ENCODE measurements around the gene EP400. TPM values are rescaled to one million over a fixed set of nuclear protein-coding genes. Genes with fewer than 3 reads are reported as not detected.
"Not testable (repeated sequence)": the region's sequence is repeated elsewhere in the genome, so short reads cannot be mapped to it uniquely, and the experiment has no call there.

Gene EP400
- total and polyA plus RNA-seq, 5 donors, result 10.1 to 21.6 (median 16.5) TPM

- no peak overlapping the region for H3K4me3 ChIP-seq (ENCODE audit: low read length)
- H3K27ac ChIP-seq (ENCODE audit: low read length), result no peak overlapping the region
- intact Hi-C loops (cut with DNase I), result loop anchor here in 1 of 4 donors (10.0 kb wide), 1 partner anchor 368 kb away; no protein-coding TSS in a partner anchor
- no peaks in the 10 kb centered on the region for H3K9me3 ChIP-seq (ENCODE audit: control insufficient read depth, low read length)
- no peak for DNase-seq
- ATAC-seq, result no peak
- WGBS, result 96% methylated on average over 6 of the region's 6 CpGs
- H3K27me3 ChIP-seq (ENCODE audit: control insufficient read depth, insufficient read depth), result no peaks in the 10 kb centered on the region
- H3K4me1 ChIP-seq (ENCODE audit: control insufficient read depth, insufficient read depth, low read length), result no peaks in the 10 kb centered on the region
Measured at GRCh38 chr12:131983026-131983425, 33.3 kb downstream of the EP400 start.

GRCh38 chr12:131983554-131983953 lies 33.8 kb downstream of the EP400 start:
- Histone ChIP-seq H3K4me3 (ENCODE audit: low read length) (no peak overlapping the region), H3K27ac (ENCODE audit: low read length) (no peak overlapping the region), H3K9me3 (ENCODE audit: control insufficient read depth, low read length) (no peaks in the 10 kb centered on the region), H3K27me3 (ENCODE audit: control insufficient read depth, insufficient read depth) (no peaks in the 10 kb centered on the region), H3K4me1 (ENCODE audit: control insufficient read depth, insufficient read depth, low read length) (no peaks in the 10 kb centered on the region)
- intact Hi-C loops (cut with DNase I), result loop anchor here in 1 of 4 donors (10.0 kb wide), 1 partner anchor 369 kb away; no protein-coding TSS in a partner anchor
- 86% methylated on average over 6 of the region's 6 CpGs for WGBS
- no peak for DNase-seq
- ATAC-seq, result no peak

GRCh38 chr12:131984334-131984733 lies 34.6 kb downstream of the EP400 start:
- Histone ChIP-seq H3K27ac (ENCODE audit: low read length) (no peak overlapping the region), H3K27me3 (ENCODE audit: control insufficient read depth, insufficient read depth) (no peaks in the 10 kb centered on the region), H3K4me3 (ENCODE audit: low read length) (no peak overlapping the region), H3K9me3 (ENCODE audit: control insufficient read depth, low read length) (no peaks in the 10 kb centered on the region), H3K4me1 (ENCODE audit: control insufficient read depth, insufficient read depth, low read length) (no peaks in the 10 kb centered on the region)
- intact Hi-C loops (cut with DNase I), result loop anchor here in 1 of 4 donors (10.0 kb wide), 1 partner anchor 370 kb away; no protein-coding TSS in a partner anchor
- DNase-seq (no peak), ATAC-seq (no peak)
- 87% methylated on average over 3 of the region's 3 CpGs for WGBS

GRCh38 chr12:131985510-131985875 lies 35.8 kb downstream of the EP400 start:
- intact Hi-C loops (cut with DNase I), result loop anchor here in 1 of 4 donors (10.0 kb wide), 1 partner anchor 371 kb away; no protein-coding TSS in a partner anchor
- H3K27me3 ChIP-seq (ENCODE audit: control insufficient read depth, insufficient read depth); H3K4me1 ChIP-seq (ENCODE audit: control insufficient read depth, insufficient read depth, low read length); H3K9me3 ChIP-seq (ENCODE audit: control insufficient read depth, low read length); H3K27ac ChIP-seq (ENCODE audit: low read length); H3K4me3 ChIP-seq (ENCODE audit: low read length); ATAC-seq; DNase-seq: not testable (repeated sequence)
- 86% methylated on average over 11 of the region's 11 CpGs for WGBS

- DNase-seq, result no peak
- Histone ChIP-seq H3K27me3 (ENCODE audit: control insufficient read depth, insufficient read depth) (no peaks in the 10 kb centered on the region), H3K4me3 (ENCODE audit: low read length) (no peak overlapping the region), H3K4me1 (ENCODE audit: control insufficient read depth, insufficient read depth, low read length) (no peaks in the 10 kb centered on the region), H3K9me3 (ENCODE audit: control insufficient read depth, low read length) (no peaks in the 10 kb centered on the region), H3K27ac (ENCODE audit: low read length) (no peak overlapping the region)
- intact Hi-C loops (cut with DNase I), result loop anchor here in 1 of 4 donors (10.0 kb wide), 1 partner anchor 372 kb away; no protein-coding TSS in a partner anchor
- no peak for ATAC-seq
- WGBS, result 94% methylated on average over 17 of the region's 17 CpGs
Measured at GRCh38 chr12:131986361-131986760, 36.6 kb downstream of the EP400 start.

- Histone ChIP-seq H3K9me3 (ENCODE audit: control insufficient read depth, low read length) (no peaks in the 10 kb centered on the region), H3K27me3 (ENCODE audit: control insufficient read depth, insufficient read depth) (no peaks in the 10 kb centered on the region), H3K27ac (ENCODE audit: low read length) (no peak overlapping the region), H3K4me3 (ENCODE audit: low read length) (no peak overlapping the region), H3K4me1 (ENCODE audit: control insufficient read depth, insufficient read depth, low read length) (no peaks in the 10 kb centered on the region)
- DNase-seq, result no peak
- intact Hi-C loops (cut with DNase I), result loop anchor here in 1 of 4 donors (10.0 kb wide), 1 partner anchor 372 kb away; no protein-coding TSS in a partner anchor
- no peak for ATAC-seq
- 84% methylated on average over 5 of the region's 5 CpGs for WGBS
Measured at GRCh38 chr12:131986910-131987309, 37.2 kb downstream of the EP400 start.

GRCh38 chr12:131987552-131987951 lies 37.8 kb downstream of the EP400 start:
- Histone ChIP-seq H3K4me3 (ENCODE audit: low read length) (no peak overlapping the region), H3K27ac (ENCODE audit: low read length) (no peak overlapping the region), H3K4me1 (ENCODE audit: control insufficient read depth, insufficient read depth, low read length) (no peaks in the 10 kb centered on the region), H3K9me3 (ENCODE audit: control insufficient read depth, low read length) (no peaks in the 10 kb centered on the region), H3K27me3 (ENCODE audit: control insufficient read depth, insufficient read depth) (no peaks in the 10 kb centered on the region)
- no peak for ATAC-seq
- intact Hi-C loops (cut with DNase I), result loop anchor here in 1 of 4 donors (10.0 kb wide), 1 partner anchor 373 kb away; no protein-coding TSS in a partner anchor
- DNase-seq, result no peak
- WGBS, result 95% methylated on average over 8 of the region's 8 CpGs

- ATAC-seq (peak; percentile 37 to 61), DNase-seq (peak in 2 of 3 donors; percentile 21 to 62)
- Histone ChIP-seq H3K9me3 (ENCODE audit: control insufficient read depth, low read length) (no peaks in the 10 kb centered on the region), H3K27ac (ENCODE audit: low read length) (no peak overlapping the region), H3K4me1 (ENCODE audit: control insufficient read depth, insufficient read depth, low read length) (no peaks in the 10 kb centered on the region), H3K4me3 (ENCODE audit: low read length) (no peak overlapping the region), H3K27me3 (ENCODE audit: control insufficient read depth, insufficient read depth) (no peaks in the 10 kb centered on the region)
- intact Hi-C loops (cut with DNase I), result loop anchor here in 1 of 4 donors (10.0 kb wide), 1 partner anchor 373 kb away; no protein-coding TSS in a partner anchor
- WGBS, result 65% methylated on average over 8 of the region's 8 CpGs
Measured at GRCh38 chr12:131988054-131988796, 38.5 kb downstream of the EP400 start.

GRCh38 chr12:131989021-131989420 lies 39.3 kb downstream of the EP400 start:
- intact Hi-C loops (cut with DNase I), result loop anchor here in 1 of 4 donors (10.0 kb wide), 1 partner anchor 374 kb away; no protein-coding TSS in a partner anchor
- no peak for DNase-seq
- Histone ChIP-seq H3K27me3 (ENCODE audit: control insufficient read depth, insufficient read depth) (no peaks in the 10 kb centered on the region), H3K4me3 (ENCODE audit: low read length) (no peak overlapping the region), H3K27ac (ENCODE audit: low read length) (no peak overlapping the region), H3K9me3 (ENCODE audit: control insufficient read depth, low read length) (no peaks in the 10 kb centered on the region), H3K4me1 (ENCODE audit: control insufficient read depth, insufficient read depth, low read length) (no peaks in the 10 kb centered on the region)
- ATAC-seq, result no peak
- WGBS, result 81% methylated on average over 12 of the region's 12 CpGs

- Histone ChIP-seq H3K4me1 (ENCODE audit: control insufficient read depth, insufficient read depth, low read length) (no peaks in the 10 kb centered on the region), H3K27me3 (ENCODE audit: control insufficient read depth, insufficient read depth) (no peaks in the 10 kb centered on the region), H3K27ac (ENCODE audit: low read length) (no peak overlapping the region), H3K4me3 (ENCODE audit: low read length) (no peak overlapping the region), H3K9me3 (ENCODE audit: control insufficient read depth, low read length) (no peaks in the 10 kb centered on the region)
- 84% methylated on average over 24 of the region's 24 CpGs for WGBS
- DNase-seq, result no peak
- ATAC-seq, result no peak
- intact Hi-C loops (cut with DNase I), result no loop called here
Measured at GRCh38 chr12:131990066-131990979, 40.6 kb downstream of the EP400 start.

GRCh38 chr12:131990980-131991305 lies 41.2 kb downstream of the EP400 start:
- Histone ChIP-seq H3K27me3 (ENCODE audit: control insufficient read depth, insufficient read depth) (no peaks in the 10 kb centered on the region), H3K9me3 (ENCODE audit: control insufficient read depth, low read length) (no peaks in the 10 kb centered on the region), H3K27ac (ENCODE audit: low read length) (no peak overlapping the region), H3K4me1 (ENCODE audit: control insufficient read depth, insufficient read depth, low read length) (no peaks in the 10 kb centered on the region), H3K4me3 (ENCODE audit: low read length) (no peak overlapping the region)
- intact Hi-C loops (cut with DNase I), result no loop called here
- no peak for DNase-seq
- no peak for ATAC-seq
- WGBS, result 82% methylated on average over 9 of the region's 9 CpGs
